Esophagus muscularis mucosa (tissue), 4 donors: ENCODE measurements around the gene TPH2.

Experiments
- CTCF ChIP-seq, 3 experiments: fragments of 200-600 bp in 2 of 3; fragments of 450-650 bp in 1 of 3; sonication (generic) in 2 of 3; IDR thresholded peaks; one replicate each; pipeline ENCODE4 v1.5.1; 2017 to 2019; ENCODE audit warnings: antibody characterized with exemption in 3 of 3, mild to moderate bottlenecking in 2 of 3, moderate library complexity in 1 of 3
- EP300 ChIP-seq: sonication (generic); formaldehyde crosslinking; IDR thresholded peaks from one replicate; pipeline ENCODE4 v1.6.1; 2017; ENCODE audit warnings: antibody characterized with exemption
- POLR2A ChIP-seq: fragments of 450-650 bp; IDR thresholded peaks from one replicate; pipeline ENCODE4 v1.6.1; 2017; ENCODE audit warnings: antibody characterized with exemption, moderate library complexity, mild to moderate bottlenecking, low read depth
- POLR2AphosphoS5 ChIP-seq, 2 donors: sonication (generic); formaldehyde crosslinking; IDR thresholded peaks; one replicate each; pipeline ENCODE4 v1.6.1; 2017; ENCODE audit warnings: antibody characterized with exemption in 2 of 2

GRCh38 chr12:71890475-71890874 is 48.2 kb upstream of the TPH2 start:
- TF ChIP-seq CTCF (IDR thresholded peaks at IDR 0.05): no peak
- no peak for TF ChIP-seq POLR2A
- no peak for TF ChIP-seq EP300
- TF ChIP-seq POLR2AphosphoS5 (IDR thresholded peaks at IDR 0.05): no peak
